Glomerular visceral epithelial cell (primary cell): Measurements from ENCODE around the gene RSAD2.
A peak's percentile ranks its signal among the peaks of the same experiment; 100 is the strongest.

ENCODE experiments used
- DNase-seq: peaks from one replicate; pipeline ENCODE4 v3.0.0-alpha.2; 2016; ENCODE audit errors: extremely low spot score

The RSAD2 gene

DNA sequence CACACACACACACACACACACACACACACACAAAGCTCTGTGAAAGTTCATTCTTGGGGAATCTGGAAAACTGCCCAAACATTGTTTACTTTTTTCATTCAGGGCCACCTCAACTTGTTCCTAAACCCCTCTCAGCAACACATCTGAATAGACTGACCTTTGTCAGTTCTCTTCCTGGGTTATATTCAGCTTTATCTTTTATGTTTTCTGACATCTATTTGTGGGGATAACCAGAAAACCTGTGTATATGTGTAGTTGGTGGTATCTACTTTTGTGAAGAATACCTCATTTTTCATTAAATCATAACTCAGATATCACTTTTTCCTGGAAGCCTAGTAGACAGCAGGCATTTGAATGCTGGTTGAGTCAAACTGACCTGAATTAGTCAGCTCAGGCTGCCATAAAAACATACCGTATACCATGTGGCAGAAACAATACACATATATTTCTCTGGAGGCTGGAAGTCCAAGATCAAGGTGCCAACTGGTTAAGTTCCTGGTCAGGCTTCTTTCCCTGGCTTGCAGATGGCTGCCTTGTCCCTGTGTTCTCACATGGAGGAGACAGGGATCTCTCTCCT, 28.7 kb downstream of the RSAD2 start:
- DNase-seq: no peak

DNA sequence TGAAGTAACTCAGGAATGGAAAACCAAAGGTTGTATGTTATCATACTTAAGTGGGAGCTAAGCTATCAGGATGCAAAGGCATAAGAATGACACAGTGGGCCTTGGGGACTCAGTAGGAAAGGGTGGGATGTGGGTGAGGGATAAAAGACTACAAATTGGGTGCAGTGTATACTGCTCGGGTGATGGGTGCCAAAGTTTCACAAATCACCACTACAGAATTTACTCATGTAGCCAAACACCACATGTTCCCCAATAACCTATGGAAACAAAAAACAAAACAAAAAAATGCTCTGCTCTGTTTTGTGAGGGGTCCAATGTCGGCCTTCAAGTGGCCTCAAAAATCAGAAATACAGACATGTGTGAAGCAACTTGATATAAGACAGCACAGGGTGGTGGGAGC, 30.7 kb downstream of the RSAD2 start:
- DNase-seq: no peak

DNA sequence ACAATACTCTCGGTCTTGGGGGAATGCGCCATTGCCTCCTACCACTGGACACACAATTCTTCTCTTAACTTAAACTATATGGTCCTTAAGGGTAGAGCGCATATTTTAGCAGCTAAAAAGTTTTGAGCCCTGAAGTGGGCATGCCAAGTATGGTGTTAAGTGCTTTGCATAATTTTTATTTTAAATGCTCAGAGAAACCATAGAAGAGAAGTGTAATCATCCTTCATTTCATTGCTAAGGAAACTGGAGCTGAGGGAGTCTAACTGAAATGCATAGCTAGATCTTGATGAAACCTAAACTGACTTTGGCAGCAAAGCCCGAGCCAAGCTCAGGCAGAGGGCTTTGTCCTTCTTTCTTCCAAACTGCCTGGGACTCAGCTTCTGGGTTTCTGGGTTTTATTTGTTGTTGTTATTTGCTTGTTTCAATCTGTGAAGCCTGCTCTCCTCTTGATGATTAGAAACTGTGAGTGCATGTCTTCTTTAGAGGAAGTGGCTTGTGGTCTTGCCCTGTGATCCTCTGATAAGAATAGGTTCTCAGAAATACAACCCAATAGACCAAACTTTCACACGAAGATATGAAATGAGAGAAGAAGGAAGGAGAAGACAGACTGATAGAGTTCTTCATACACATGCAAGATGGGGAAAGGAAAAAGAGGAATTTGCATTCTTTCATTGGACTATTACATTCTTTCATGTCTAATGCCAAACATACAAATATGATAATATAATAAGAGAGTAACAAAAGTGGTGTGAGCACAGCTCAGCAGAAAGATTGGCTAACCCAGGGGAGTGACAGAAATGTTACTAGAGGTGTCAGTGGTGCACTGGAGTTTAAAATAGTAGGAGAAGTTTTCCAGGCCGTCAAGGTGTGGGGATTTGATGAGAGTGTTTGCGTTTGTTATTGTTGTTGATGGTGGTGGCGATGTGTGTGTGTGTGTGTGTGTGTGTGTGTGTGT, 32.1 kb downstream of the RSAD2 start:
- DNase-seq: no peak

DNA sequence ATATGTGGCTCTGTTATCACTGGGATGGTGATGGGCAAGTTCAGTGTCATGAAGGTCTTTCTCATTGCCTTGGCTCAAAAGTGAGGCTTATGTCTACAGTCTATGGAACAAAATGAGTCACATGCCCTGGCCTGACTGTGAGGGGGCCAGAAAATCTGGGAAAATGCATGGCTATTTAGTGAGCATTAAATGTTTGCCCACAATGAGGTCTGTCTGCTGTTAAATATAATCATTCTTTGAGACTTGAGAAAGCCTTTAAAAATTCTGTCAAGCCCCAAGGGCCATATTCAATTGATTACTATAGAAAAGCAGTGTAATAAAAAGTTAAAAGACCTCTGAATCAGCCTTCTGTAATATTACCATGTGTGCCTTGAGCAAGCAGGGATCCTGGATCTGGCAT, 34.1 kb downstream of the RSAD2 start:
- DNase-seq: no peak

DNA sequence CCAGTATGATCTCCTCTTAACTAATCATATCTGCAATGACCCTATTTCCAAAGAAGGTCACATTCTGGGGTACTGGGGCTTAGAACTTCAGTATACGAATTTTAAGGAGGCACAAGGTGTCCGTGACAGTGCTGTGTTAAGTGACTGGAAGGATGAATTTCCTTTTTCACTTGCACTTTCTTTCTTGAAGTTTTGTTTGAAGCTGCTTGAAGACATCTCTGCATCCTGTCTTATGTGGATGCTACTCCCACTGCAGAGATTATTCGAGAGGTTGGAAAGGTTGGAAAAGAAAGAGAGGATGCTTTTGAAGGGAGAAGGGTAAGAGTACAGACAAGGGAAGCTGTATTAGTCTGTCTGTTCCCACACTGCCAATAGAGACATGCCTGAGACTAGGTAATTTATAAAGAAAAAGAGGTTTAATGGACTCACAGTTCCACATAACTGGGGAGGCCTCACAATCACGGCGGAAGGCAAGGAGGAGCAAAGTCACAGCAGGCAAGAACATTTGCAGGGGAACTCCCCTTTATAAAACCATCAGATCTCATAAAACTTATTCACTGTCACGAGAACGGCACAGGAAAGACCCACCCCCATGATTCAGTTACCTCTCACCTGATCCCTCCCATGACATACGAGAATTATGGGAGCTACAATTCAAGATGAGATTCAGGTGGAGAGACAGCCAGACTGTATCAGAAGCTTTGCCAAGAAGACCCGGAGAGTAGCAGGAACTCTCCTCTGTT, 36.0 kb downstream of the RSAD2 start:
- DNase-seq: no peak

DNA sequence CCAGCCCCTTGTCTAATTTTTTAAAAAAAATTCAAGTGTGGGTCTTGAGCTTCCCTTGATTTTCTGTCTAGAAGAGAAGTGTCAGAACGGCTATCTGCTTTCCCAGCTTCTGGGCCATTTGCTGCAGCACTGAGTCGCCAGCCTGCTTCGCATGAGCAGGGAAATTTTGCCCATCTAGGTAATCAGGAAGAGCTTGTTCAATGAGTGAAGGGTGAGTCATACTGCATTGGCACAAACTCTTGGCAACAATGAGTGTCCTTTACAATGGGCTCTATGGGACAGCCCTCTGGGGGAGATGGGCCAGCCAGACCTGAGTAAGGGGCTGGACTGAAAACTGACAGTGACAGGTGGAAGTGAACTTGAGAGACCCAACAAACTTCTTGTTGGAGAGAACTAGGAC, 37.3 kb downstream of the RSAD2 start:
- DNase-seq: peak; percentile 7

DNA sequence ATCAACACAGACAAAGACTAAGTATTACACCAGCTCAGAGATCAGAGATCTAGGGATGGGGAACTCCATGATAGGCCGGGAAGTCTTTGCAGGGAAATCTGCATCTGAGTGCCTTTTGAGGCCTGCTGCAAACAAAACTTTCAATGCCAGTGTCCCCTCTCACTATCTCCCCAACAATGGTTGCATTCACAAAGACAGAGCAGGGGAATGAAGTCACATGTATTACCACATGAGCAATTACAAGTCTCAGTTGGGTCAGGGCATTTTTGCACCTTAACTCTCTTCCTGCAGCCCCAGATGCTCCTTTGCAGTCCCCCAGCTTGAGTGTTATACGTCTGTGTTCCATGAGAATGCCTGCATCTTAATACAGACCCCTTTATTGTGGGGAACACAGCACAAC, 37.8 kb downstream of the RSAD2 start:
- no peak for DNase-seq

DNA sequence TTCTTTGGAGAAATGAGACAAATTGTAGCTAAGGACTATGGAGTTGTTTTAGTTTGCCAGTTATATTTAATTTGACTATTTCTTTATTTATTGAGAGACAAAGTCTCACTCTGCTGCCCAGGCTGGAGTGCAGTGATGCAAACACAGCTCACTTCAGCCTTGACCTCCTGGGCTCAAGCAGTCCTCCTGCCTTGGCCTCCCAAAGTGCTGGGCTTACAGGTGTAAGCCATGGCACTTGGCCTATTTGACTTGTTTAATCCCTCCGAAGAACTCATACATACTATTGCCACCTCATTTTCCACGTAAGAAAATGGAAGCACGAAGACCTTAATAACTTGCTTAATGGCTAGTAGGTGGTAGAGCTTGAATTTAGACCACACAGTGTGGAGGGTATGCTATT, 38.6 kb downstream of the RSAD2 start:
- DNase-seq: no peak

DNA sequence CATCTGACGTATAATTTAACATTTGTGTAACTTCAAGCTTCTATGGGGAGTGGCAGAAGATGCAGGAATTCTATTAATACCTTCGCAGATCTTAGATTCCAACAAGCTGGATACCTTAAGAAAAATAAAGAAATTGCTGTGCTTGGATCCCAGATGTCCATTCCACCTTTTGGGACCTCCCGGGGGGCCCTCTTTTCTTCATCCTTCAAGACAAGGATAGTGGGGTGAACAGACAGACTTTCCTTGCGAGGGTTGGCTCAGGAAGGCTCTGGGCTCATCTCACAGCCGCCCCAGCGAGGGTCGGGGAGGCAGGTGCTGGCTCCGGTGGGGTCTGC, 39.1 kb downstream of the RSAD2 start:
- DNase-seq: no peak

DNA sequence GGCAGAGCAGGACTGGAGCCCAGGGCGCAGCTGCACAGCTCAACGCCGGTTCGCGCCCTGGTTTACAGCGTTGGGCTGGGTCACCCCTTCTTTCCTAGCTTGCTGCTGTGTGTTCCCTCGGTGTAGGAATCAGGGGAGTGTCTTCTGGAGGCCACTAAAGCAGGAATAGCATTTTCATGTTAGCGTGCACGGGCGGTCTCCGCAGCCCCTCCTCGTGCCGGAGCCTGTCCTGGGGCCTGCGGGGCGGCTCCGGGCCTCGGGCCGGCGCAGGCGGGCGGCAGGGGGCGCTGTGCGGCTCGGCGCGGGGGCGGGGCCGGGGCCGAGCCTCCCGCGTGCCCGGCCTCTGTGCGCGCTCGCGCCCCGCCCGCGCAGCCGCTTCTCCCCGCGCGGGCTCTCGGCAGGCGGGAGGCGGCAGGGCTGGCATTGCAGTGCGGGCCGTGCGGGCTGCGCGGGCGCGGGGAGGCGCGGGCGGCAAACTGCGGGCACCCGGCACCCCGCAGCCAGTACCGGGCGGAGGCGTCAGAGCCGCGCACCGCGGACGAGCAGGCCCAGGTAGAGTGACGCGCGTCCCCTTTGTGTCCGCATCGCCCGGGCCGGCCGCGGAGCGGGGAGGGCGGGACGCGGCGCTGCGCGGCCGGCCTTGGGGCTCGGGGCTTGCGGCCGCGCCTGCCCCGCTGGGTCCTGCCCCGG, 39.6 kb downstream of the RSAD2 start, which contains the start of gene RNF144A:
Gene RNF144A, plus strand, starts transcription at position 342 of the 690 bp plus-strand sequence. CDS start 79,515 bp downstream, outside the sequence.
- peak; percentile 62 for DNase-seq

DNA sequence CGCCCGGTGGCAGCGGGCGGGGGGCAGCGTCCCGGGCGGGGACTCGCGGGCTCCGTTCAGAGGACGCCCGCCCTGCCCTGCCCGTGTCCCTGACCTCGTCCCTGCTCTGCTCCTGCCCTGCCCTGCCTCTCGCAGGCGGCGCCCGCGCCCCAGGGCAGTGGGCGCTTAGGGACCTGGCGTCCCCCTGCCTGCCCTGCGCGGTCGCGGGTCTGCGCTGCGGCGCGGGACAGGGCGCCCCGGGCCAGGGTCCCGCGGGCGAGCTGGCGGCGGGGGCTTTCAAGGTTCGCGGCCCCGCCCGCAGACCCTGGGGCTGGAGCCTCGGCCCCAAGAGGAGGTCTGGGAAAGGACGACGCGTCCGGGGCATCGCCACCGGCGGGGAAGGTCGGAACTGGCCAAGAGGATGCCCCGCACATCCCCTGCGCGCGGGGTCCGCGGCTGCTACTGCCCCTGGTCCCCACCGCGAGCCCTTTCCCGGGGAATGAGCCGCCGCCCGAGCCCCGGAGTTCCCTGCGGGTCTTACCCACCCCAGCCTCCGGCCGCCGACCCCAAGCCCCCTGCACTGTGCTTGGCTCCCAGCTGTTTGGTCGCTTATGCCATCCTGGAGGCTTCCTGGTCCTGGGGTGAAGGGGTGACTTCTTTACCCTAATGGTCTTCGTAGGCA, 40.3 kb downstream of the RSAD2 start:
- DNase-seq: peak; percentile 7

DNA sequence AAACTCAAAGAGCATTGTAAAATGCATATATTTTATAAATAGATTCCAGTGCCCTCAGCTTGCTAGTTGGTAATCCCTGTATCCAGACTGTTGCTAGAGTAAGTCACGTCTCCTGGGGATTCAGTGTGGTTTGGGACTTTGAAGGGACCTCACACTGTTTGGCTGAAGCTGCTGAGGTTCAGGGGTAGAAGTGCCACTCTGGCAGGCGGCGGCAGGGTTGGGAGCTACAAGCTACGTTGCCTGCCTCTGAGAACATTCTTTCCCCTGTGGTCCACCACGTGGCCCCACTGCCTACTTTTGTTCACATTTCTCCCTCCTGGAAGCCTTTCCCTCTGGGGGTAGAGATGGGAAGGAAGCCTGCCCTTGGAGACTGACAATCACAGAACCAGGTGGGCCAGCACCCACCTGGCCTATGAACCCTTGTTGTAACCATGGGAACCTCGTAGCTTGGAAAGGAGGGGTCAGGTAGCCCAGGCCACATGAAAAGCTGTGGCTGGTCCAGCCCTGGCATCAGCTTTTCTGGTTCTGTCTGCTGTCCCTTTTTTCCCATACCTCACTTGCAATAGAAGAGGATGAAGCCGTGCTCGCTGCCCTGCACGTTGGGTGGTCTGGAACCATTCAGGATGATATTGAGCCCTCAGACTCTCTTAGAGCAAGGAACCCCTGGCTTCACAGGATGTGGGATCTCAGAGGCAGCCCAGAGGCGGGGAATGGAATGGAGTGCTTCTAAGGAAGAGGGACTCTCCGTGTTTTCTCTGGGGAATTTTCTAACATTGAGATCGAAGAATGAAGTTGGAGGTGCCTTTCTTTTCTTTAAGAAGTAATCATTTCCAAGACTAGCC, 42.5 kb downstream of the RSAD2 start:
- peak; percentile 8 for DNase-seq

DNA sequence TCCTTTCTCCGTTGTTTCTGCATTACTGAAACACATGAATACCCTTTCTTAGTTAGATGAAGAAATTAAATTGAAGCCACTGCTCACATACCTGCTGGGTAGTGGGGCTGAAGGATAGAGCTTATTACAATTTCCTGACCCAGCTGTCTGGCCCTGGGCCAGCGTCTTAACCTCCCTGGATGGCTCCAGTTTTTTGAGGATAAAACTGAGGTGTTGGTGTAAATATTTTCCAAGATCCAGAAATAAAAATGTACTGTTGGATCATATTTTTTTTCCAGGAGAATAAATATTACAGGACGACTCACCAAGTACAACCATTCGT, 43.1 kb downstream of the RSAD2 start:
- peak; percentile 5 for DNase-seq

DNA sequence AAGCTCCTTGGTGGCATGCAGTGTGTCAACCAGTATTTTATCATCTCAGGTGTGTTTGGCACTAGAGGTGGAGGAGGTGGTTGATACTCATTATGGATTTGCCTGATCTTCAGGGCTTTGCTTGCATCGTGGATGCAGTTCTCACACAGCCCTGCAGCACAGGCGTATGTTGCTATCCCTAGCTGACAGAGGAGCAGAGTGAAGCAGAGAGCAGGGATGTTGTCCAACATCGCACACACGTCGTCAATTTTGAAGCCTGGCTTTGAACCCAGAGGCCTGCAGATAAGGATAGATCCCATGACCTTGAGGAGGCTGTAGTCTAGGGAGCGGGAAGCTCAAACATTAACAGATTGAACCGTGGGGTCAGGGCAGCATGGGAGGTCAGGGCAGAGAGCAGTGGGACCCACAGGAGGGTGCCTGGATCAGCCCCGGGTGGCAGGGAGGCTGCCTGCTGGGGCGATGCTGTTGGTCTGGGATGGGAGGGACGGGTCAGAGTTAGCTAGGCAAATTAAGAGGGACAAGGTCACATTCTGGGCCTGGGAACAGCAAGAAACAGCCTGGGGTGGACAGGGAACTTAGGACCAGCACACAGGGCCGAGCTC, 43.8 kb downstream of the RSAD2 start:
- no peak for DNase-seq

DNA sequence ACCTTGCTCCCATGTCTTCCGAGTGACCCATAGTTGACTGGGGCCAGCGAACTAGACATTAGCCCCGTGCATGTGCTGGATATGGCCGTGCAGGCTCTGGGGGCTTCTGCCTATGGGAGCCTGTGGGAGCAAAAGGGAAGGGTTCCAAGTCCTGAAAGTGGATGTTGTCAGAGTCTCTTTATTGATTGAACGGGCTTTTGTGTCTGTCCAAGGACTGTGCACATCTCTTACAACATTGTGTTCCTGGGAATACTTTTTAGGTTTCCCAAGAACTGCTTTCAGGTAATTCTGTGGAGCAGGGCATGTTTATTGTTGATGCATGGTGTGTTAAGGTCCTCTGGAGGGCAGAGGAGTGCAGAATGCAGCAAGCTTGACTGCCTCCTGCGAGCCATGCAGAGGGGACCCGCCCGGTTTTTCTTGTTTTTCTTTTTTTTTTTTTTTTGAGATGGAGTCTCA, 44.7 kb downstream of the RSAD2 start:
- DNase-seq: no peak

DNA sequence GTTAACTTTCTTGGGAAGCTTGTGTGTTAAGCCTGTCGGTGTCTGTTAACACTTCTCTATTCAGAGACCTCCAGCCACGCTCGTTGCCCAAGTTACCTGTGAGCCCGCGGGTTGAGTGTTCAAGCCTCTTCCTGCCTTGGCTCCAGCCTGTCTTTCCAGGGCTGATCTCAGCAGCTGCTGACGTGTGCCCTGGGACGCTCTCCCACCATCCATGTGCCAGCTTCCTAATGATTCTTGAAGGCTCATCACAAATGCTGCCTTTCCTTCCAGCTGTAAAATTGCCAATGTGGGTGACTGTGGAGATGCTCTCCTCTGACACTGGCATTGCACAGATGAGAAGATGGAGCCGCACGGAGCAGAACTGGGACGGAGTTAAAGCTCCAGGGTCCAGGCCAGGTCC, 45.7 kb downstream of the RSAD2 start:
- no peak for DNase-seq

DNA sequence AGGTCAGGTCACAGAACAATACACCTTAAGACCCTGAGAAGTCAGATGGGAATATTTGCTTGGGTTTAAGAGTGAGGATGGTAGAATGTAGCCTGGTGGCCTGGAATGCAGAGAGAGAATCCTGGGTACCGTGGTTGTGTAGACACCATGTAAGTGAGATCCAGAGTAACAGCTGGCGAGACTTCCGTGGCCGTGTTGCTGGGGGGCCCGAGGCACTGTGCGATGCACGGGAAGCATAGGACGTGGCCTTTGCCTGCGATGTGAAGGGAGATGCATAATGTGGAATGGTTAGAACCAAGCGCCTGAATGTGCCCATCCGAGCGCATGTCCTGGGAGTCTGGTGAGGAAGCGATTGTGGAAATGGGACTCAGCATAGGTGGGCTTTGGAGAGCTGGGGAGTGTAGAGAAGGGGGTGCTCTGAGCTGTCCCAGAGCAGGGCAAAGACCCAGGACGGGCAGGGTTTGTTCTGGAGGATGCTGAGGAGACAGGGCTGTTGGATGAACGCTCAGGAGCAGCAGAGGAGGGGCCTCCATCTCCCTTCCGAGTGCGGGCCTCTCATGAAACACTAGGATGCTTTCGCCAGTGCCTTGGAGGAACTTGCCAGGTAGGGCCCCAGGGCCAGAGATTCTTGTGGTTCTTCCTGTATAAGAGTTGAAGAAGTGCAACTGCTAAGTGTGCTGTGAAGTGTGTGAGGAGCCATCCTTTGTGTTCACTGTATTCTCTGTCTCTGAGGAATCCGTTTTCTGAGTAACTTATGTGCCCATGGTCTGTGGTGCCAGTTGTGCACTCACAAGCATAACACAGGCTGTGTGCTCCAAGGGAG, 46.7 kb downstream of the RSAD2 start:
- no peak for DNase-seq

DNA sequence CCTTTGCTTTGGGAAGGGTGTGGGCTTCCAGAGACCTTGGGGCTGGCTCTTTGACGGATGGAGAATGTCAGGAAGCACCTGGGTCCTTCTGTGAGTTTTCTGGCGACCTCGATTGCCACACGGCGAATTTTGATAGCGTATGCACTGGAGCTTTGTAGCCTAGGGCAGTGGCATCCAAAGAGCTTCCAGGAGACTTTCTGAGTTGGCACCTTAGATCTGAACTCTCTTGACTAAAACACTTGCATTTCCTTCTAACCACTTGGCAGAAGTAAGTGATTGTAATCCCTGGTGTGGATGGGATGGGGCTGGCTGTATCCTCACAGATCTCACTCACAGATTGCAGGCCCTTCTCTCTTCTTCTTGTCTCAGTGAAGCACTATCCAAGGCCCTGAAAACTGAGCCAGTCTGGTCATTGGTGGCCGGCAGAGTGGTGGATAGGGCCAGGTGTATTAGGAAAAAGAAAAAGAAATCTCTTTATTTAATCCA, 47.4 kb downstream of the RSAD2 start:
- DNase-seq: no peak

DNA sequence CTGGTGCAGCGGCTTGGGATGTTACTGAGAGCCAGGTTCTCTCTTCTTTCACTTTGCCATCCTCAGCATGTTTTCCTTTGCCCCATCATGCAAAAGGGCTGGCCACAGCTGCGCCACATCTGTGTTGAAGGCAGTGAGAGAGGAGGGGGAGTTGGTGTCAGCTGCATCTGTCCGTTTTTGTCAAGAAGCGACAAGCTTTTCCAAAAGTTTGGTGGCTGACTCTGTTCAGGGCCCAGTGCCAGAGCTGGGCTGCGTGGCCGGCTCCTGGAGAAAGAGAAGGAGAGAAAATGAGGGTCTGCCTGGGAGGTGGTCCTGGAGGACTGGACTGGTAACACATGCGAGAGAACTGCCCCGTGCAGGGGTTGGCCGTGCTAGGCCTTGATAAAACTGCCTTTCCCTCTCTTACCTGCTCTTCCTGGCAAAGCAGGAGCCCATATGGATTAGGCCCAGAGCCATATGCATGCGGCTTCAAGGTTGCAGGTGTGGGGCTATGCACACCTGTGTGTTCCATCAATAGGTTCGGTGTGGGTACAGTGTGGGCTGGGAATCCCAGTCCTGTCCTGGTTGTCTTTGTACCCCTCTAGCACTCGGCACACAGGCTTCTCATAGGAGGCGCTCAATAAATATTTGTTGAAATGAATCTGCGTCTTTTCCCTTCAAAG, 48.6 kb downstream of the RSAD2 start:
- no peak for DNase-seq
